ENCODE results near the gene CZIB.
"Not testable (repeated sequence)": the region's sequence is repeated elsewhere in the genome, so short reads cannot be mapped to it uniquely, and the experiment has no call there.

The CZIB gene

GRCh38 chr1:53238197-53239155 lies 18.0 kb upstream of the CZIB start, which contains the start of gene MAGOH:
TSS of gene MAGOH (minus strand) at chr1:53238518. CDS start at chr1:53238448, 70 bp downstream.
- in situ Hi-C loops (cut with MboI; ENCODE audit: low sequenced_read_pairs), result no loop called here

- in situ Hi-C loops (cut with MboI; ENCODE audit: low sequenced_read_pairs), result no loop called here
These were observed 17.2 kb upstream of the CZIB start for GRCh38 chr1:53237638-53238037.

GRCh38 chr1:53220962-53221286 lies 490 bp upstream of the CZIB start:
- in situ Hi-C loops (cut with MboI; ENCODE audit: low sequenced_read_pairs), result no loop called here

- in situ Hi-C loops (cut with MboI; ENCODE audit: low sequenced_read_pairs), result no loop called here
These were observed 723 bp downstream of the CZIB start for GRCh38 chr1:53219711-53220110.

- in situ Hi-C loops (cut with MboI; ENCODE audit: low sequenced_read_pairs), result no loop called here
These were observed 2.2 kb downstream of the CZIB start for GRCh38 chr1:53218201-53218600.

- in situ Hi-C loops (cut with MboI; ENCODE audit: low sequenced_read_pairs), result no loop called here
These were observed 6.0 kb downstream of the CZIB start for GRCh38 chr1:53214376-53214940.

- in situ Hi-C loops (cut with MboI; ENCODE audit: low sequenced_read_pairs), result no loop called here
These were observed 9.5 kb downstream of the CZIB start for GRCh38 chr1:53210954-53211353.

GRCh38 chr1:53210352-53210751 lies 10.1 kb downstream of the CZIB start:
- in situ Hi-C loops (cut with MboI; ENCODE audit: low sequenced_read_pairs), result no loop called here

- in situ Hi-C loops (cut with MboI; ENCODE audit: low sequenced_read_pairs), result no loop called here
These were observed 12.7 kb downstream of the CZIB start for GRCh38 chr1:53207726-53208125.

GRCh38 chr1:53206735-53207379 lies 13.6 kb downstream of the CZIB start:
- in situ Hi-C loops (cut with MboI; ENCODE audit: low sequenced_read_pairs), result no loop called here

- in situ Hi-C loops (cut with MboI; ENCODE audit: low sequenced_read_pairs), result not testable (repeated sequence)
These were observed 14.2 kb downstream of the CZIB start for GRCh38 chr1:53206083-53206685.

GRCh38 chr1:53205496-53205895 lies 14.9 kb downstream of the CZIB start:
- in situ Hi-C loops (cut with MboI; ENCODE audit: low sequenced_read_pairs), result not testable (repeated sequence)

GRCh38 chr1:53203466-53203865 lies 17.0 kb downstream of the CZIB start:
- in situ Hi-C loops (cut with MboI; ENCODE audit: low sequenced_read_pairs), result no loop called here

- in situ Hi-C loops (cut with MboI; ENCODE audit: low sequenced_read_pairs), result no loop called here
These were observed 22.2 kb downstream of the CZIB start for GRCh38 chr1:53198241-53198651.

GRCh38 chr1:53197291-53198200 lies 22.9 kb downstream of the CZIB start:
- in situ Hi-C loops (cut with MboI; ENCODE audit: low sequenced_read_pairs), result no loop called here

GRCh38 chr1:53196485-53197290 lies 23.7 kb downstream of the CZIB start, which contains the start of gene CPT2:
TSS of gene CPT2 (plus strand) at chr1:53196824. CDS start at chr1:53196944, 120 bp downstream.
- in situ Hi-C loops (cut with MboI; ENCODE audit: low sequenced_read_pairs), result no loop called here

GRCh38 chr1:53196017-53196484 lies 24.4 kb downstream of the CZIB start:
- in situ Hi-C loops (cut with MboI; ENCODE audit: low sequenced_read_pairs), result no loop called here

- in situ Hi-C loops (cut with MboI; ENCODE audit: low sequenced_read_pairs), result no loop called here
These were observed 25.0 kb downstream of the CZIB start for GRCh38 chr1:53195246-53196016.

GRCh38 chr1:53190210-53190611 lies 30.2 kb downstream of the CZIB start:
- in situ Hi-C loops (cut with MboI; ENCODE audit: low sequenced_read_pairs), result no loop called here

Measured in hTERT RPE-1 (cell line).